Liver (tissue), 9 donors: ENCODE data around the gene MAPRE2. TPM values are rescaled to one million over a fixed set of nuclear protein-coding genes. Genes with fewer than 3 reads are reported as not detected.

ENCODE experiments used
- DNase-seq: peaks from one replicate; pipeline ENCODE4 v3.0.0-alpha.2; 2017; ENCODE audit warnings: low spot score
- H3K27ac ChIP-seq, 2 donors: one replicate each; pipeline ENCODE4 v1.7.0; 2013; ENCODE audit warnings: inconsistent platforms in 2 of 2, low read length in 2 of 2, control low read depth in 1 of 2, low read depth in 1 of 2, mild to moderate bottlenecking in 1 of 2
- H3K27me3 ChIP-seq, 4 donors: one replicate each; pipeline versions ENCODE4 v1.6.1 to v1.7.0; 2013; ENCODE audit warnings: low read length in 3 of 4, inconsistent platforms in 1 of 4, mild to moderate bottlenecking in 1 of 4, moderate library complexity in 1 of 4; ENCODE audit not compliant: control insufficient read depth in 4 of 4, insufficient read depth in 4 of 4
- H3K36me3 ChIP-seq, 4 donors: one replicate each; pipeline versions ENCODE4 v1.6.1 to v1.7.0; 2013; ENCODE audit warnings: low read length in 3 of 4, mild to moderate bottlenecking in 3 of 4, low read depth in 1 of 4, moderate library complexity in 1 of 4; ENCODE audit not compliant: control insufficient read depth in 4 of 4, insufficient read depth in 3 of 4
- H3K4me1 ChIP-seq, 4 donors: one replicate each; pipeline versions ENCODE4 v1.6.1 to v1.7.0; 2013; ENCODE audit warnings: low read length in 3 of 4, mild to moderate bottlenecking in 3 of 4, moderate library complexity in 1 of 4; ENCODE audit not compliant: control insufficient read depth in 4 of 4, insufficient read depth in 4 of 4
- H3K4me3 ChIP-seq, 3 donors: one replicate each; pipeline versions ENCODE4 v1.6.1 to v1.7.0; 2013; ENCODE audit warnings: low read length in 3 of 3, control low read depth in 1 of 3, low read depth in 1 of 3, mild to moderate bottlenecking in 1 of 3
- H3K9ac ChIP-seq, 2 donors: one replicate each; pipeline ENCODE4 v1.7.0; 2013; ENCODE audit warnings: low read length in 2 of 2, mild to moderate bottlenecking in 2 of 2, moderate library complexity in 2 of 2, control low read depth in 1 of 2, low read depth in 1 of 2
- H3K9me3 ChIP-seq, 4 donors: one replicate each; pipeline versions ENCODE4 v1.6.1 to v1.7.0; 2013; ENCODE audit warnings: low read length in 3 of 4; ENCODE audit not compliant: control insufficient read depth in 4 of 4
- ATF3 ChIP-seq: IDR thresholded peaks from 2 replicates; pipeline ENCODE4 v1.6.1; 2016; ENCODE audit warnings: antibody characterized with exemption
- HNF4A ChIP-seq, 2 donors: conservative IDR thresholded peaks; 2 replicates each; pipeline ENCODE4 v1.6.1; 2016; ENCODE audit warnings: antibody characterized with exemption in 2 of 2, mild to moderate bottlenecking in 2 of 2
- HNF4G ChIP-seq: IDR thresholded peaks from 2 replicates; pipeline ENCODE4 v1.6.1; 2016; ENCODE audit warnings: antibody characterized with exemption
- NR2F2 ChIP-seq: IDR thresholded peaks from 2 replicates; pipeline ENCODE4 v1.6.1; 2016; ENCODE audit warnings: antibody characterized with exemption
- RAD21 ChIP-seq, 2 donors: IDR thresholded peaks; 2 replicates each; pipeline ENCODE4 v1.6.1; 2016; ENCODE audit warnings: antibody characterized with exemption in 2 of 2, mild to moderate bottlenecking in 2 of 2
- RXRA ChIP-seq, 2 donors: IDR thresholded peaks; 2 replicates each; pipeline ENCODE4 v1.6.1; 2017 to 2018; ENCODE audit warnings: antibody characterized with exemption in 2 of 2, mild to moderate bottlenecking in 1 of 2
- WGBS: extraction: QIAGEN DNeasy Blood & Tissue Kit; methylation state at CpG from one replicate; pipeline ENCODE4 v1.1.7; 2013; 5-methylcytosine and 5-hydroxymethylcytosine counted together
- polyA plus RNA-seq, 2 donors: library from polyadenylated mRNA; stranded (reverse) in 1 of 2; unstranded in 1 of 2; fragments of 200-250 nt in 1 of 2; fragments of >200 nt in 1 of 2; fragmentation: Nextera tagmentation in 1 of 2; extraction: Ambion mirVana in 1 of 2; gene quantifications; one replicate each; pipeline versions ENCODE4 v1.2.1 to v1.2.3, GENCODE V29; 2013 to 2015
- total RNA-seq, 2 donors: library from RNA; depleted of rRNA; stranded (reverse); fragments of >200 nt; gene quantifications; one replicate each; pipeline ENCODE4 v1.2.3, GENCODE V29; 2014
- TF ChIP-seq, protein P1 (sequence below): IDR thresholded peaks from 2 replicates; pipeline ENCODE4 v1.6.1; 2016; ENCODE audit warnings: antibody characterized with exemption, mild to moderate bottlenecking
- TF ChIP-seq, protein P2 (sequence below): fragments of 150-350 bp; IDR thresholded peaks from 2 replicates; pipeline ENCODE4 v1.5.1; 2017; ENCODE audit warnings: improper control_type of control experiment, low read depth, low read length; ENCODE audit not compliant: missing input control
- TF ChIP-seq, protein P3 (sequence below): IDR thresholded peaks from 2 replicates; pipeline ENCODE4 v1.6.1; 2016; ENCODE audit warnings: antibody characterized with exemption
- TF ChIP-seq, protein P4 (sequence below): IDR thresholded peaks from 2 replicates; pipeline ENCODE4 v1.6.1; 2016; ENCODE audit warnings: antibody characterized with exemption
- donor health status: healthy.
- donor health status: healthy.
- donor health status: healthy.
- donor health status: healthy.
- donor health status: healthy.

Gene MAPRE2
- total and polyA plus RNA-seq, 4 donors = 7.9 to 12.8 (median 11.0) TPM

DNA sequence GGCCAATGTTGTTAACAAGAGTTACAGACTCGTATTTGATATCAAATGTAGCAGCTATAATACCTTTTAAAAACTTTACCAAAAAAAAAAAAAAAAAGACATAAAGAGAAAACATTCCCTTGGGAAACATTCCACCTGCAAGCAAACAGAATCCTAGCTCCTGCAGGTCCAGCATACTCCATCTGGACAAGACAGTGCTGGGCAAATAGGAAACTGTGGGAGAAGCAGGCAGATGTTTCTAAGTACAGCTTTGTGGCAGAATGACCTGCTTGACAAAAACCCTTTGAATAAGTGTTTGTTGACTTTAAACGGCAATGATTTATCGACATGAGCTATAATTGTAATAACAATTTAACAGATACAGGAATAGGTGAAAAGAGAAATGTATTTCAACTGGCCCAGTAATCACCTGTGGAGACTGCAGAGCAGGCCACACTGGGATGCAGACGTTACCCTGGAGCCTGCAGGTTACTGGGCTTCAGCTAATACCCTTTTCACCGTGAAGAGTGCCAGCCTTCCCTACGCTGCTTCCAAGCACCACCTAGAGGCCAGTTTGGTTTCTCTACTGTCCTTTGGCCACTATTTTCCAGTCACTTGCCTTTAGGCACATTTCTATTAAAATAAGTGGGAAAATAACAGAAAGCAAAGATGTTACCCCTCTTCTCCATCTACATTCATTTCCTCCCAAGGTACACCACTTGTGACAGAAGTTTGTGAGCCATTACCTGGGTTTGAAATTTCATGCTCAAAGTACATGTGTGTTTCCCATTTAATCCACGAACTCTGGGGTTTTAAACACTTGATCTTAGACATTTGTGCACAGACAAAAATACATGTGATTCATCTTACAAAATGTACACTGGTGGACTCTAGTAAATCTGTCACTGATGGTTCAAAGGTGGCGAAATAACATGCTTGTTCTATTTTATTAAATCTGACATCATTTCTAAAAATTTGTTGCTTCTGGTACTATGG lies 102.7 kb downstream of the MAPRE2 start:
- peak; percentile 60 for DNase-seq
- WGBS = 44% methylated on average over 8 of the region's 8 CpGs
- TF ChIP-seq, protein P1, sequence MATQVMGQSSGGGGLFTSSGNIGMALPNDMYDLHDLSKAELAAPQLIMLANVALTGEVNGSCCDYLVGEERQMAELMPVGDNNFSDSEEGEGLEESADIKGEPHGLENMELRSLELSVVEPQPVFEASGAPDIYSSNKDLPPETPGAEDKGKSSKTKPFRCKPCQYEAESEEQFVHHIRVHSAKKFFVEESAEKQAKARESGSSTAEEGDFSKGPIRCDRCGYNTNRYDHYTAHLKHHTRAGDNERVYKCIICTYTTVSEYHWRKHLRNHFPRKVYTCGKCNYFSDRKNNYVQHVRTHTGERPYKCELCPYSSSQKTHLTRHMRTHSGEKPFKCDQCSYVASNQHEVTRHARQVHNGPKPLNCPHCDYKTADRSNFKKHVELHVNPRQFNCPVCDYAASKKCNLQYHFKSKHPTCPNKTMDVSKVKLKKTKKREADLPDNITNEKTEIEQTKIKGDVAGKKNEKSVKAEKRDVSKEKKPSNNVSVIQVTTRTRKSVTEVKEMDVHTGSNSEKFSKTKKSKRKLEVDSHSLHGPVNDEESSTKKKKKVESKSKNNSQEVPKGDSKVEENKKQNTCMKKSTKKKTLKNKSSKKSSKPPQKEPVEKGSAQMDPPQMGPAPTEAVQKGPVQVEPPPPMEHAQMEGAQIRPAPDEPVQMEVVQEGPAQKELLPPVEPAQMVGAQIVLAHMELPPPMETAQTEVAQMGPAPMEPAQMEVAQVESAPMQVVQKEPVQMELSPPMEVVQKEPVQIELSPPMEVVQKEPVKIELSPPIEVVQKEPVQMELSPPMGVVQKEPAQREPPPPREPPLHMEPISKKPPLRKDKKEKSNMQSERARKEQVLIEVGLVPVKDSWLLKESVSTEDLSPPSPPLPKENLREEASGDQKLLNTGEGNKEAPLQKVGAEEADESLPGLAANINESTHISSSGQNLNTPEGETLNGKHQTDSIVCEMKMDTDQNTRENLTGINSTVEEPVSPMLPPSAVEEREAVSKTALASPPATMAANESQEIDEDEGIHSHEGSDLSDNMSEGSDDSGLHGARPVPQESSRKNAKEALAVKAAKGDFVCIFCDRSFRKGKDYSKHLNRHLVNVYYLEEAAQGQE = no peak
- TF ChIP-seq RAD21 (IDR thresholded peaks at IDR 0.05) = peak; percentile 99
- TF ChIP-seq, protein P2, sequence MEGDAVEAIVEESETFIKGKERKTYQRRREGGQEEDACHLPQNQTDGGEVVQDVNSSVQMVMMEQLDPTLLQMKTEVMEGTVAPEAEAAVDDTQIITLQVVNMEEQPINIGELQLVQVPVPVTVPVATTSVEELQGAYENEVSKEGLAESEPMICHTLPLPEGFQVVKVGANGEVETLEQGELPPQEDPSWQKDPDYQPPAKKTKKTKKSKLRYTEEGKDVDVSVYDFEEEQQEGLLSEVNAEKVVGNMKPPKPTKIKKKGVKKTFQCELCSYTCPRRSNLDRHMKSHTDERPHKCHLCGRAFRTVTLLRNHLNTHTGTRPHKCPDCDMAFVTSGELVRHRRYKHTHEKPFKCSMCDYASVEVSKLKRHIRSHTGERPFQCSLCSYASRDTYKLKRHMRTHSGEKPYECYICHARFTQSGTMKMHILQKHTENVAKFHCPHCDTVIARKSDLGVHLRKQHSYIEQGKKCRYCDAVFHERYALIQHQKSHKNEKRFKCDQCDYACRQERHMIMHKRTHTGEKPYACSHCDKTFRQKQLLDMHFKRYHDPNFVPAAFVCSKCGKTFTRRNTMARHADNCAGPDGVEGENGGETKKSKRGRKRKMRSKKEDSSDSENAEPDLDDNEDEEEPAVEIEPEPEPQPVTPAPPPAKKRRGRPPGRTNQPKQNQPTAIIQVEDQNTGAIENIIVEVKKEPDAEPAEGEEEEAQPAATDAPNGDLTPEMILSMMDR = peak; percentile 87
- TF ChIP-seq, protein P3, sequence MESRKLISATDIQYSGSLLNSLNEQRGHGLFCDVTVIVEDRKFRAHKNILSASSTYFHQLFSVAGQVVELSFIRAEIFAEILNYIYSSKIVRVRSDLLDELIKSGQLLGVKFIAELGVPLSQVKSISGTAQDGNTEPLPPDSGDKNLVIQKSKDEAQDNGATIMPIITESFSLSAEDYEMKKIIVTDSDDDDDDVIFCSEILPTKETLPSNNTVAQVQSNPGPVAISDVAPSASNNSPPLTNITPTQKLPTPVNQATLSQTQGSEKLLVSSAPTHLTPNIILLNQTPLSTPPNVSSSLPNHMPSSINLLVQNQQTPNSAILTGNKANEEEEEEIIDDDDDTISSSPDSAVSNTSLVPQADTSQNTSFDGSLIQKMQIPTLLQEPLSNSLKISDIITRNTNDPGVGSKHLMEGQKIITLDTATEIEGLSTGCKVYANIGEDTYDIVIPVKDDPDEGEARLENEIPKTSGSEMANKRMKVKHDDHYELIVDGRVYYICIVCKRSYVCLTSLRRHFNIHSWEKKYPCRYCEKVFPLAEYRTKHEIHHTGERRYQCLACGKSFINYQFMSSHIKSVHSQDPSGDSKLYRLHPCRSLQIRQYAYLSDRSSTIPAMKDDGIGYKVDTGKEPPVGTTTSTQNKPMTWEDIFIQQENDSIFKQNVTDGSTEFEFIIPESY = no peak
- TF ChIP-seq HNF4A (conservative IDR thresholded peaks at IDR 0.05) = no peak
- TF ChIP-seq RXRA (IDR thresholded peaks at IDR 0.05) = peak; percentile 30 to 32
- Histone ChIP-seq H3K27me3 (no peaks in the 10 kb centered on the region), H3K4me3 (no peak overlapping the region), H3K4me1 (peaks cover 0 to 3% (median 0%) of the 10 kb centered on the region in 4 donors), H3K9ac (no peak overlapping the region), H3K9me3 (no peaks in the 10 kb centered on the region), H3K27ac (no peak overlapping the region), H3K36me3 (peaks cover 0 to 14% (median 2%) of the 10 kb centered on the region in 4 donors)

- Histone ChIP-seq H3K27ac (no peak overlapping the region), H3K4me1 (peaks cover 0 to 3% (median 0%) of the 10 kb centered on the region in 4 donors), H3K4me3 (no peak overlapping the region), H3K9me3 (no peaks in the 10 kb centered on the region), H3K36me3 (peaks cover 0 to 12% (median 2%) of the 10 kb centered on the region in 4 donors), H3K27me3 (no peaks in the 10 kb centered on the region), H3K9ac (no peak overlapping the region)
- no peak for DNase-seq
- TF ChIP-seq, protein P3 = no peak
- TF ChIP-seq NR2F2 (no peak), HNF4G (no peak), HNF4A (conservative IDR thresholded peaks at IDR 0.05) (no peak), ATF3 (no peak)
- TF ChIP-seq, protein P4, sequence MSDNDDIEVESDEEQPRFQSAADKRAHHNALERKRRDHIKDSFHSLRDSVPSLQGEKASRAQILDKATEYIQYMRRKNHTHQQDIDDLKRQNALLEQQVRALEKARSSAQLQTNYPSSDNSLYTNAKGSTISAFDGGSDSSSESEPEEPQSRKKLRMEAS = no peak
- TF ChIP-seq, protein P2 = no peak
- TF ChIP-seq, protein P1 = no peak
- 83% methylated on average over 4 of the region's 4 CpGs for WGBS
Observed at GRCh38 chr18:35144698-35145097, 103.5 kb downstream of the MAPRE2 start.
